K562 (cell line): ENCODE results near the gene OR2A12. TPM values are rescaled to one million over a fixed set of nuclear protein-coding genes. Genes with fewer than 3 reads are reported as not detected.

Source experiments
- ATAC-seq: fragments of 200-7000 bp; cut with Tn5 transposase; 3 replicates; pipeline ENCODE4 v1.9.1; 2020; ENCODE audit warnings: moderate library complexity
- BruUV-seq: library from RNA; stranded (reverse); fragments of 400-500 nt; replicated peaks from 2 replicates; lab custom pipeline; 2021; lab: Mats Ljungman, UMichigan
- CTCF ChIA-PET: fragments of 300-600 bp; formaldehyde crosslinking; extraction: SDS; loops from one replicate; lab custom pipeline; 2021; ENCODE audit warnings: low intra/inter-chr PET ratio; lab: Yijun Ruan, JAX
- POLR2A ChIA-PET: fragments of 300-600, 350-650 bp; sonication (Branson Sonifier 250); formaldehyde crosslinking; extraction: SDS; loops from one replicate; lab custom pipeline; 2021; ENCODE audit warnings: antibody characterized with exemption, inconsistent platforms; lab: Yijun Ruan, JAX
- DNase-seq, 4 experiments: peaks; one replicate each; pipeline versions ENCODE4 v3.0.0 to v3.0.0-alpha.2; 2011 to 2018; ENCODE audit warnings: low spot score in 3 of 4, mixed read lengths in 3 of 4; ENCODE audit errors: extremely low read depth in 1 of 4
- FAIRE-seq: peaks from 2 replicates; lab custom pipeline; 2011; peaks lifted over from hg19 to GRCh38; lab: Jason Lieb, UNC
- H2AFZ ChIP-seq: 2 replicates; pipeline ENCODE4 v1.6.0; 2011; ENCODE audit warnings: low read depth, low read length, control low read depth, inconsistent platforms
- H3K27ac ChIP-seq: fragments of 200-600 bp; 3 replicates; pipeline ENCODE4 v1.8.0; 2011; ENCODE audit warnings: low read depth, mild to moderate bottlenecking, control low read depth, inconsistent platforms, low read length, moderate library complexity, mixed read lengths; ENCODE audit errors: extremely low read depth
- H3K27me3 ChIP-seq, 2 experiments: fragments of 300-600 bp in 1 of 2; 2 replicates in 1 of 2; 3 replicates in 1 of 2; pipeline versions ENCODE4 v1.6.0 to v1.8.0; 2011; ENCODE audit warnings: inconsistent platforms in 2 of 2, low read length in 2 of 2, mild to moderate bottlenecking in 1 of 2, mixed read lengths in 1 of 2, moderate library complexity in 1 of 2; ENCODE audit not compliant: control insufficient read depth in 2 of 2, insufficient read depth in 2 of 2
- H3K36me3 ChIP-seq: fragments of 300-600 bp; 3 replicates; pipeline ENCODE4 v1.8.0; 2011; ENCODE audit warnings: mild to moderate bottlenecking, low read length, inconsistent platforms; ENCODE audit not compliant: control insufficient read depth, insufficient read depth
- H3K4me1 ChIP-seq, 2 experiments: fragments of 200-600 bp in 1 of 2; replicated peaks in 1 of 2; 2 replicates in 1 of 2; 3 replicates in 1 of 2; pipeline versions ENCODE4 v1.5.1 to v1.8.0; 2011; ENCODE audit warnings: inconsistent platforms in 2 of 2, low read length in 2 of 2, mild to moderate bottlenecking in 1 of 2, mixed read lengths in 1 of 2, moderate library complexity in 1 of 2; ENCODE audit not compliant: control insufficient read depth in 2 of 2, insufficient read depth in 2 of 2
- H3K4me2 ChIP-seq: 2 replicates; pipeline ENCODE4 v1.6.1; 2011; ENCODE audit warnings: low read length, control low read depth, inconsistent platforms, mixed read lengths; ENCODE audit not compliant: insufficient read depth
- H3K4me3 ChIP-seq: fragments of 200-600 bp; sonication (generic), shearing (Covaris generic); 2 replicates; pipeline ENCODE4 v1.5.1; 2016; ENCODE audit warnings: control low read depth, inconsistent platforms
- H3K79me2 ChIP-seq: fragments of 200-600 bp; 3 replicates; pipeline ENCODE4 v1.8.0; 2011; ENCODE audit warnings: low read length, inconsistent platforms; ENCODE audit not compliant: control insufficient read depth, insufficient read depth
- H3K9ac ChIP-seq, 2 experiments: 2 replicates each; pipeline versions ENCODE4 v1.6.0 to v1.6.1; 2011; ENCODE audit warnings: low read depth in 2 of 2, low read length in 2 of 2, control low read depth in 1 of 2, inconsistent platforms in 1 of 2, mild to moderate bottlenecking in 1 of 2, mixed read lengths in 1 of 2; ENCODE audit not compliant: insufficient read depth in 1 of 2
- H3K9me1 ChIP-seq: one replicate; pipeline ENCODE4 v1.6.0; 2011; ENCODE audit warnings: inconsistent platforms, mild to moderate bottlenecking, low read length, moderate library complexity; ENCODE audit not compliant: control insufficient read depth, insufficient read depth
- H3K9me3 ChIP-seq: replicated peaks from 2 replicates; pipeline ENCODE4 v1.5.1; 2011; ENCODE audit warnings: low read depth, low read length, inconsistent platforms; ENCODE audit not compliant: control insufficient read depth, insufficient read depth
- H4K20me1 ChIP-seq: replicated peaks from 2 replicates; pipeline ENCODE4 v1.6.1; 2011; ENCODE audit warnings: low read length, inconsistent platforms, mixed read lengths; ENCODE audit not compliant: control insufficient read depth, insufficient read depth
- BRD4 ChIP-seq: fragments of 200-600 bp; sonication (generic); IDR thresholded peaks from 2 replicates; pipeline ENCODE4 v1.6.1; 2017; ENCODE audit warnings: inconsistent platforms
- CBX5 ChIP-seq: IDR thresholded peaks from 2 replicates; pipeline ENCODE4 v1.6.1; 2014; ENCODE audit warnings: low read depth, borderline replicate concordance
- HLTF ChIP-seq: fragments of 450-650 bp; IDR thresholded peaks from 2 replicates; pipeline ENCODE4 v1.6.1; 2016
- NCOA6 ChIP-seq: fragments of 450-650 bp; IDR thresholded peaks from 2 replicates; pipeline ENCODE4 v1.6.1; 2017; ENCODE audit warnings: mild to moderate bottlenecking
- RREB1 ChIP-seq: fragments of 250-450 bp; sonication (Bioruptor Pico); IDR thresholded peaks from 2 replicates; pipeline ENCODE4 v1.4.0; 2020
- THAP12 ChIP-seq: fragments of 250-450 bp; sonication (Bioruptor Pico); IDR thresholded peaks from 2 replicates; pipeline ENCODE4 v1.9.0; 2021; ENCODE audit warnings: mild to moderate bottlenecking, inconsistent platforms
- ZNF121 ChIP-seq: sonication (generic); formaldehyde crosslinking; conservative IDR thresholded peaks from 2 replicates; pipeline ENCODE4 v1.8.0; 2022; ENCODE audit warnings: missing genetic modification reagents
- ZNF431 ChIP-seq: sonication (generic); formaldehyde crosslinking; IDR thresholded peaks from 2 replicates; pipeline ENCODE4 v1.8.0; 2022; ENCODE audit warnings: mild to moderate bottlenecking, missing genetic modification reagents
- in situ Hi-C: fragments of 300-500 bp; cut with MboI; formaldehyde crosslinking; loops from 4 replicates; pipeline ENCODE4 v1.15.0; 2018; ENCODE audit warnings: inconsistent platforms, mixed read lengths
- intact Hi-C: fragments of 100-400 bp; cut with micrococcal nuclease; formaldehyde crosslinking; loops from 2 replicates; pipeline ENCODE4 v1.14.2; 2022
- polyA plus RNA-seq, 8 experiments: library from polyadenylated mRNA; depleted of rRNA in 4 of 8; stranded (reverse) in 5 of 8; unstranded in 3 of 8; fragments of >200 nt; fragmentation: Nextera tagmentation in 2 of 8; fragmentation: Illumina TruSeq in 1 of 8; extraction: Ambion mirVana in 2 of 8; extraction: Trizol in 1 of 8; gene quantifications; 2 replicates each; pipeline versions ENCODE4 v1.2.1 to v1.2.3, GENCODE V29; 2011 to 2014; ENCODE audit warnings: inconsistent platforms in 1 of 8, missing spikeins in 1 of 8
- total RNA-seq, 7 experiments: library from RNA; depleted of rRNA in 6 of 7; stranded (reverse); fragments of >200 nt in 6 of 7; fragmentation: Illumina TruSeq in 2 of 7; extraction: Trizol in 2 of 7; gene quantifications; 2 replicates each; pipeline versions ENCODE4 v1.2.1 to v1.2.3, GENCODE V29; 2011 to 2021; ENCODE audit warnings: low replicate concordance in 1 of 7

OR2A12 gene
- total and polyA plus RNA-seq, 9 of the 15 experiments (the other 6 are each of a cell fraction or from before 2014, with no cell fraction given), result not detected

GRCh38 chr7:144102041-144102440 lies 16.0 kb downstream of the OR2A12 start (continued):
- no peak for TF ChIP-seq ZNF431 (CRISPR knock-in tag)
- no peak for TF ChIP-seq NCOA6
- TF ChIP-seq CBX5, result no peak

GRCh38 chr7:144105211-144105610 lies 19.1 kb downstream of the OR2A12 start:
- DNase-seq, result no peak
- H3K27ac ChIP-seq, result no peak overlapping the region
- no peaks in the 10 kb centered on the region for H3K9me3 ChIP-seq
- H3K4me3 ChIP-seq, result no peak overlapping the region
- no peak overlapping the region for H3K4me2 ChIP-seq
- no peaks in the 10 kb centered on the region for H3K27me3 ChIP-seq
- no peaks in the 10 kb centered on the region for H3K4me1 ChIP-seq
- no peaks in the 10 kb centered on the region for H3K9me1 ChIP-seq
- FAIRE-seq, result no peak
- intact Hi-C loops (no loop called here), in situ Hi-C loops (no loop called here)
- H3K36me3 ChIP-seq, result no peaks in the 10 kb centered on the region
- H3K79me2 ChIP-seq, result no peaks in the 10 kb centered on the region
- no peaks in the 10 kb centered on the region for H4K20me1 ChIP-seq
- no TSS peak for BruUV-seq
- no peak overlapping the region for H2AFZ ChIP-seq
- no peak overlapping the region for H3K9ac ChIP-seq
- POLR2A ChIA-PET, result interaction anchor here (0.7 kb wide), 1 partner anchor 1386 kb away, joined by 3 read pairs; no protein-coding TSS in a partner anchor
- ATAC-seq, result no peak
- CTCF ChIA-PET, result no interaction called here
- TF ChIP-seq THAP12 (CRISPR knock-in tag) (no peak), ZNF121 (CRISPR knock-in tag) (no peak), RREB1 (CRISPR knock-in tag) (no peak), BRD4 (no peak), HLTF (no peak)
